Measurements from ENCODE around the gene APLP1. TPM values are rescaled to one million over a fixed set of nuclear protein-coding genes. Genes with fewer than 3 reads are reported as not detected.

The APLP1 gene
- total and polyA plus RNA-seq, 7 donors: 0.48 to 4.1 (median 0.84) TPM

GRCh38 chr19:35901055-35901644 is 32.8 kb downstream of the APLP1 start:
- Histone ChIP-seq H3K36me3 (ENCODE audit: insufficient read depth in 1 of 2, low read depth in 1 of 2) (peaks cover 0 to under 1% of the 10 kb centered on the region in 2 donors), H3K27ac (peak overlapping the region; percentile 41), H3K9me3 (no peaks in the 10 kb centered on the region), H3K4me1 (peaks cover 7% of the 10 kb centered on the region), H3K27me3 (ENCODE audit: insufficient read depth in 3 of 3, low read length in 2 of 3) (peaks cover 0 to 4% (median 2%) of the 10 kb centered on the region in 3 donors), H3K4me3 (peak overlapping the region; percentile 81)
- no peak for TF ChIP-seq CTCF (IDR thresholded peaks at IDR 0.05)
- ATAC-seq: no peak
- no peak for DNase-seq
- 53 to 74% (median 59%) methylated on average over 2 of the region's 2 CpGs for WGBS, 3 donors
- intact Hi-C loops (cut with DNase I): no loop called here

- peak within 1 kb of the TSS; percentile 30 for H3K4me3 ChIP-seq
- WGBS, 3 donors: 11 to 20% (median 13%) methylated on average over 6 of the region's 6 CpGs
- no peak within 1 kb of the TSS for H3K27ac ChIP-seq
- H3K27me3 ChIP-seq (ENCODE audit: insufficient read depth in 3 of 3, low read length in 2 of 3): peaks cover 0 to 4% (median 2%) of the 10 kb centered on the region in 3 donors
- no peak for TF ChIP-seq CTCF (IDR thresholded peaks at IDR 0.05)
- H3K4me1 ChIP-seq: peaks cover 7% of the 10 kb centered on the region
- ATAC-seq: no peak
- no peaks in the 10 kb centered on the region for H3K36me3 ChIP-seq (ENCODE audit: insufficient read depth in 1 of 2, low read depth in 1 of 2)
- no peak for DNase-seq
- H3K9me3 ChIP-seq: no peaks in the 10 kb centered on the region
- intact Hi-C loops (cut with DNase I): no loop called here
Measured at GRCh38 chr19:35901854-35902661, 33.7 kb downstream of the APLP1 start, which contains the start of gene HCST. Gene HCST (plus strand): TSS chr19:35902529. CDS start chr19:35902594, 65 bp downstream.

- DNase-seq (no peak), ATAC-seq (no peak)
- Histone ChIP-seq H3K27me3 (ENCODE audit: insufficient read depth in 3 of 3, low read length in 2 of 3) (peaks cover 0 to 4% (median 2%) of the 10 kb centered on the region in 3 donors), H3K4me1 (peaks cover 7% of the 10 kb centered on the region), H3K36me3 (ENCODE audit: insufficient read depth in 1 of 2, low read depth in 1 of 2) (no peaks in the 10 kb centered on the region), H3K9me3 (no peaks in the 10 kb centered on the region), H3K4me3 (peak overlapping the region; percentile 30), H3K27ac (no peak overlapping the region)
- intact Hi-C loops (cut with DNase I): no loop called here
- WGBS, 3 donors: 68 to 71% (median 70%) methylated on average over 10 of the region's 10 CpGs
- no peak for TF ChIP-seq CTCF (IDR thresholded peaks at IDR 0.05)
Measured at GRCh38 chr19:35902870-35903475, 34.6 kb downstream of the APLP1 start.

GRCh38 chr19:35903550-35904179 is 35.3 kb downstream of the APLP1 start:
- no peak overlapping the region for H3K27ac ChIP-seq
- H3K4me3 ChIP-seq: peak overlapping the region; percentile 30
- ATAC-seq (peak in 1 of 4 donors; percentile 29), DNase-seq (peak; percentile 69 to 85)
- no peaks in the 10 kb centered on the region for H3K9me3 ChIP-seq
- H3K27me3 ChIP-seq (ENCODE audit: insufficient read depth in 3 of 3, low read length in 2 of 3): peaks cover 0 to 2% (median under 1%) of the 10 kb centered on the region in 3 donors
- no peak for TF ChIP-seq CTCF (IDR thresholded peaks at IDR 0.05)
- H3K36me3 ChIP-seq (ENCODE audit: insufficient read depth in 1 of 2, low read depth in 1 of 2): no peaks in the 10 kb centered on the region
- peaks cover 1% of the 10 kb centered on the region for H3K4me1 ChIP-seq
- WGBS, 3 donors: 2 to 4% (median 4%) methylated on average over 19 to 24 of the region's 24 CpGs
- intact Hi-C loops (cut with DNase I): no loop called here
